ENCODE results near the gene BAG5. TPM values are rescaled to one million over a fixed set of nuclear protein-coding genes. Genes with fewer than 3 reads are reported as not detected.
"Not testable (repeated sequence)": the region's sequence is repeated elsewhere in the genome, so short reads cannot be mapped to it uniquely, and the experiment has no call there.

BAG5 gene
- total and polyA plus RNA-seq, 2 experiments from 2014 or later, result 25.8 to 28.6 TPM

DNA sequence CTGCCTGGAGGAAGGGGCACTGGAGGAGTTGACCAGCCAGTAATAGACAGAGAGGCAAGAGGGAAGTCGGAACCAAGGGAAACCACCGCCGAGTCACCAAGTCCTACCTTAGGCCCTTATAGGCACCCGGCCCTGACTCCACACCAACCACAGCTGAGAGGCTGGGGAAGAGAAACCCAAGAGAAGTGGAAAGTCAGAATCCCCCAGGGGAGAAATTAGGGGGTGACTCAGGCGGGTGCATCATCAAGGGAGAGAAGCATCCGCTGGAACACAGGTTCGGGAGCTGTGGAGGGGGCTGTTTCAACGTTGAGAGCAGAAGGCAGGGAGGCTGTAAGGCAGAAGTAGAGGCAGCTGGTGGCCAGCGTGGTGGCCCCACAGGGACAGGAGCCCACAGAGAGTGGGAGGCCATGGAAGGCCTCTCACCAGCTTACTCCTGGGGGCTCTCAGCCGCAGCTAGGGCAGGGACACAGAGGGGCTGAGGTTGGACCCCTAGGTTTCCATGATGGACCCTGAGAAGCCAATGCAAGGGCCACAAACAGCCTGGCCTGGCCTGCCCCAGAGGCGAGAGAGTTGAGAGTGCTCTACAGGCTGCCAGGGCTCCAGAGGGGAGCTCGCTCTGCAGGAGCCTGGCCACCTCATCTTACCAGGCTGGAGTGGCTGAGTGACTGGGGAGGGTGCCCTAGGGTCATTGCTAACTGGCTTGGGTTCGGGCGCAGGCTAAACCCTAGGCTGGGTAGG lies 34.9 kb downstream of the BAG5 start:
- WGBS, 2 experiments (ENCODE audit: low coverage in 1 of 2, low lambda C conversion rate in 2 of 2, missing lambda C conversion rate in 2 of 2), result 50 to 58% methylated on average over 13 to 14 of the region's 14 CpGs
- Histone ChIP-seq H3K4me3 (peak overlapping the region; percentile 89), H3K79me2 (ENCODE audit: insufficient read depth) (peaks cover 30% of the 10 kb centered on the region), H3K27ac (peak overlapping the region; percentile 84), H3K9me2 (ENCODE audit: insufficient read depth) (no peaks in the 10 kb centered on the region), H3K9ac (peak overlapping the region; percentile 88), H2AFZ (0 out of 2 replicates have a peak overlapping the region, but pooled peaks have one; percentile 47), H3K9me3 (ENCODE audit: low read depth) (no peaks in the 10 kb centered on the region), H3K4me1 (ENCODE audit: insufficient read depth) (peaks cover 20% of the 10 kb centered on the region; the same call in 1 of the 2 replicates), H3K27me3 (replicated peaks; ENCODE audit: insufficient read depth) (no peaks in the 10 kb centered on the region), H3F3A (ENCODE audit: insufficient read depth) (peaks cover 5% of the 10 kb centered on the region; the same call in 1 of the 2 replicates), H3K36me3 (ENCODE audit: low read depth) (no peaks in the 10 kb centered on the region), H3K4me2 (ENCODE audit: unreplicated experiment) (peak overlapping the region; percentile 92), H4K20me1 (ENCODE audit: insufficient read depth) (no peaks in the 10 kb centered on the region)
- TF ChIP-seq EZH2 (IDR thresholded peaks at IDR 0.05; ENCODE audit: insufficient read depth, poor library complexity, severe bottlenecking), result no peak
- no peak for TF ChIP-seq EZH2phosphoT487 (IDR thresholded peaks at IDR 0.05; ENCODE audit: insufficient read depth, low read depth)
- in situ Hi-C loops (cut with MboI), result no loop called here
- peak; percentile 89 for DNase-seq

- H3K9me2 ChIP-seq (ENCODE audit: insufficient read depth), result no peaks in the 10 kb centered on the region
- no peaks in the 10 kb centered on the region for H3K9me3 ChIP-seq (ENCODE audit: low read depth)
- no peak overlapping the region for H2AFZ ChIP-seq
- no peaks in the 10 kb centered on the region for H4K20me1 ChIP-seq (ENCODE audit: insufficient read depth)
- no peaks in the 10 kb centered on the region for H3K36me3 ChIP-seq (ENCODE audit: low read depth)
- peaks cover 20% of the 10 kb centered on the region; the same call in 1 of the 2 replicates for H3K4me1 ChIP-seq (ENCODE audit: insufficient read depth)
- H3F3A ChIP-seq (ENCODE audit: insufficient read depth), result peaks cover 5% of the 10 kb centered on the region; the same call in 1 of the 2 replicates
- no peak overlapping the region for H3K9ac ChIP-seq
- DNase-seq, result no peak
- no peak overlapping the region for H3K4me3 ChIP-seq
- in situ Hi-C loops (cut with MboI), result no loop called here
- 79 to 100% methylated on average over 1 of the region's 1 CpG for WGBS, 2 experiments (ENCODE audit: low coverage in 1 of 2, low lambda C conversion rate in 2 of 2, missing lambda C conversion rate in 2 of 2)
- H3K27me3 ChIP-seq (replicated peaks; ENCODE audit: insufficient read depth), result no peaks in the 10 kb centered on the region
- peaks cover 28% of the 10 kb centered on the region for H3K79me2 ChIP-seq (ENCODE audit: insufficient read depth)
- no peak overlapping the region for H3K4me2 ChIP-seq (ENCODE audit: unreplicated experiment)
- peak overlapping the region; percentile 84 for H3K27ac ChIP-seq
- no peak for TF ChIP-seq EZH2 (IDR thresholded peaks at IDR 0.05; ENCODE audit: insufficient read depth, poor library complexity, severe bottlenecking)
- TF ChIP-seq EZH2phosphoT487 (IDR thresholded peaks at IDR 0.05; ENCODE audit: insufficient read depth, low read depth), result no peak
Measured at GRCh38 chr14:103526914-103527248, 35.6 kb downstream of the BAG5 start.

DNA sequence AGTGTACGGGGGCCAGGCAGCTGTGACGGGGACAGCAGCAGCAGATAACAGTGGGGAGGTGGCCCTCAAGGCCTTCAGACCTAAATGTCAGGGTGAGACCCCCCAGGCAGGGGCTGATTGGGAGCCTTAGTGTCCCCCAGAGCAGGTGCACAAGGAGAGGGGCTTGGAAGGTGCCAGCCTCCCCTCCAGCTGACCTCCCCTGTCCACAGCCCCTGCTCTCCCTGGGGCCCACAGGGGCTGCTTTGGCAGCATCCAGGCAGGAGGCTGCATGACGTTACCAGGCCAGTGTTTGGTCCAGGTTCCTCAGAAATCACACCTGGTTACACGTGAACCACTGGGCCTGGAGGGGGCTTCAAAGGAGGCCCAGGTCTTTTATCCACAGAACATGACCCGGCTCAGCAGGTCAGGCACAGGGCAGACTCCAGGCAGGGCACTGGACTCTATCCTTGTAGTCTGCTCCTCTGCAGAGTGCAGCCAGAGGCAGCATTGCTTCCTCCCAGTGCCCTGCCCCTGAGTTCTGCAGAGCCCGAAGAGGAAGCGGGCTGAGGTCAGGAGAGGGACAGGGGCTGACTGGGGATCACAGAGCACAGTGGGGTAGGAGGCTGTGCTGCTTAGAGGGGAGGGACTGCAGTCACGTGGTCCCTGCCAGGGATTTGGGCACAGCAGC lies 36.1 kb downstream of the BAG5 start:
- in situ Hi-C loops (cut with MboI), result no loop called here
- no peak overlapping the region for H3K4me3 ChIP-seq
- no peak for DNase-seq

GRCh38 chr14:103525430-103526246 lies 36.8 kb downstream of the BAG5 start:
- in situ Hi-C loops (cut with MboI), result not testable (repeated sequence)

More for the DNA sequence above, 36.1 kb downstream of the BAG5 start:
- no peak for TF ChIP-seq EZH2 (IDR thresholded peaks at IDR 0.05; ENCODE audit: insufficient read depth, poor library complexity, severe bottlenecking)
- Histone ChIP-seq H3K36me3 (ENCODE audit: low read depth) (no peaks in the 10 kb centered on the region), H3K4me2 (ENCODE audit: unreplicated experiment) (no peak overlapping the region), H3F3A (ENCODE audit: insufficient read depth) (peaks cover 5% of the 10 kb centered on the region; the same call in 1 of the 2 replicates), H3K4me1 (ENCODE audit: insufficient read depth) (peaks cover 20% of the 10 kb centered on the region; the same call in 1 of the 2 replicates), H2AFZ (no peak overlapping the region), H3K27ac (no peak overlapping the region), H3K27me3 (replicated peaks; ENCODE audit: insufficient read depth) (no peaks in the 10 kb centered on the region), H3K9me3 (ENCODE audit: low read depth) (no peaks in the 10 kb centered on the region), H4K20me1 (ENCODE audit: insufficient read depth) (no peaks in the 10 kb centered on the region), H3K79me2 (ENCODE audit: insufficient read depth) (peaks cover 23% of the 10 kb centered on the region), H3K9me2 (ENCODE audit: insufficient read depth) (no peaks in the 10 kb centered on the region), H3K9ac (no peak overlapping the region)
- WGBS, 2 experiments (ENCODE audit: low coverage in 1 of 2, low lambda C conversion rate in 2 of 2, missing lambda C conversion rate in 2 of 2), result 59 to 70% methylated on average over 8 of the region's 8 CpGs

More at GRCh38 chr14:103525430-103526246, 36.8 kb downstream of the BAG5 start:
- H3K4me2 ChIP-seq (ENCODE audit: unreplicated experiment); H3F3A ChIP-seq (ENCODE audit: insufficient read depth); H3K27me3 ChIP-seq (replicated peaks; ENCODE audit: insufficient read depth); H3K9me2 ChIP-seq (ENCODE audit: insufficient read depth); H3K27ac ChIP-seq; H4K20me1 ChIP-seq (ENCODE audit: insufficient read depth); H3K36me3 ChIP-seq (ENCODE audit: low read depth); H3K4me3 ChIP-seq; DNase-seq; H3K9me3 ChIP-seq (ENCODE audit: low read depth); H3K9ac ChIP-seq; H2AFZ ChIP-seq: not testable (repeated sequence)
- 73 to 74% methylated on average over 17 of the region's 17 CpGs for WGBS, 2 experiments (ENCODE audit: low coverage in 1 of 2, low lambda C conversion rate in 2 of 2, missing lambda C conversion rate in 2 of 2)
- Histone ChIP-seq H3K79me2 (ENCODE audit: insufficient read depth) (peaks cover 16% of the 10 kb centered on the region), H3K4me1 (ENCODE audit: insufficient read depth) (peaks cover 20% of the 10 kb centered on the region; the same call in 1 of the 2 replicates)
